AG04449 (cell line): ENCODE measurements around the gene KPTN.

Source experiments
- CTCF ChIA-PET: fragments of 350-600 bp; formaldehyde crosslinking; extraction: SDS; loops from one replicate; lab custom pipeline; 2021; ENCODE audit warnings: antibody characterized with exemption; lab: Yijun Ruan, JAX
- POLR2A ChIA-PET: fragments of 400-600, 350-600 bp; formaldehyde crosslinking; extraction: SDS; loops from one replicate; lab custom pipeline; 2020; ENCODE audit warnings: antibody characterized with exemption, inconsistent platforms; lab: Yijun Ruan, JAX
- DNase-seq: peaks from one replicate; pipeline ENCODE4 v3.0.0-alpha.2; 2010; ENCODE audit warnings: low read depth, low spot score
- H3K4me3 ChIP-seq: 2 replicates; pipeline ENCODE4 v1.5.1; 2011; ENCODE audit warnings: low read depth, mild to moderate bottlenecking, control low read depth, low read length
- CTCF ChIP-seq: IDR thresholded peaks from one replicate; pipeline ENCODE4 v1.5.1; 2011; ENCODE audit warnings: mild to moderate bottlenecking, moderate library complexity, low read length, control low read depth, inconsistent platforms; ENCODE audit not compliant: insufficient read depth; ENCODE audit errors: missing control alignments

Gene KPTN

GRCh38 chr19:47445527-47445926 is 38.5 kb downstream of the KPTN start:
- no peak overlapping the region for H3K4me3 ChIP-seq
- no peak for TF ChIP-seq CTCF
- no peak for DNase-seq
- ChIA-PET POLR2A (no interaction called here), CTCF (interaction anchor here (1.5 to 7.1 kb wide), 4 partner anchors 9 to 262 kb away, joined by 7 to 61 read pairs (median 8); partner anchors contain the start of gene KPTN)

- H3K4me3 ChIP-seq: no peak overlapping the region
- DNase-seq: no peak
- POLR2A ChIA-PET: no interaction called here
- CTCF ChIA-PET: interaction anchor here (2.0 to 7.1 kb wide), 2 partner anchors 8 to 263 kb away, joined by 8 to 61 read pairs; no protein-coding TSS in a partner anchor
- no peak for TF ChIP-seq CTCF
Measured at GRCh38 chr19:47444388-47444821, 39.6 kb downstream of the KPTN start.

- CTCF ChIA-PET: interaction anchor here (16.6 kb wide), 1 partner anchor 264 kb away, joined by 867 read pairs; the partner anchor contains the start of gene EHD2
- no peak for TF ChIP-seq CTCF
- POLR2A ChIA-PET: no interaction called here
- no peak overlapping the region for H3K4me3 ChIP-seq
- DNase-seq: no peak
Measured at GRCh38 chr19:47443331-47443730, 40.7 kb downstream of the KPTN start.

- ChIA-PET POLR2A (no interaction called here), CTCF (interaction anchor here (0.6 to 16.6 kb wide), 11 partner anchors 9 to 324 kb away, joined by 3 to 867 read pairs (median 7); partner anchors contain the start of genes EHD2, KPTN and NAPA)
- no peak for DNase-seq
- no peak for TF ChIP-seq CTCF
- H3K4me3 ChIP-seq: no peak overlapping the region
Measured at GRCh38 chr19:47438793-47439220, 45.2 kb downstream of the KPTN start.

GRCh38 chr19:47437500-47437899 is 46.5 kb downstream of the KPTN start:
- POLR2A ChIA-PET: no interaction called here

More at GRCh38 chr19:47437500-47437899, 46.5 kb downstream of the KPTN start:
- CTCF ChIA-PET: interaction anchor here (0.5 to 16.6 kb wide), 10 partner anchors 10 to 269 kb away, joined by 3 to 867 read pairs (median 10); partner anchors contain the start of genes EHD2 and NAPA
- H3K4me3 ChIP-seq: no peak overlapping the region
- no peak for DNase-seq
- no peak for TF ChIP-seq CTCF
